Right lobe of liver (tissue), 4 donors: ENCODE data around the gene SNED1.

Experiments
- CTCF ChIP-seq, 4 donors: fragments of 200-600 bp in 3 of 4; fragments of 450-650 bp in 1 of 4; IDR thresholded peaks; one replicate each; pipeline versions ENCODE4 v1.5.1 to v1.8.0; 2016 to 2022; ENCODE audit warnings: antibody characterized with exemption in 4 of 4, mild to moderate bottlenecking in 2 of 4
- POLR2A ChIP-seq: fragments of 450-650 bp; IDR thresholded peaks from one replicate; pipeline ENCODE4 v1.6.1; 2017; ENCODE audit warnings: antibody characterized with exemption, mild to moderate bottlenecking
- donor health status: DM: no; HTN: no; CAD: no.
- donor health status: DM: no; HTN: no; CAD: no.
- donor health status: DM: no; HTN: yes; CAD: no.

- no peak for TF ChIP-seq POLR2A
- TF ChIP-seq CTCF (IDR thresholded peaks at IDR 0.05) = no peak
Measured at GRCh38 chr2:241034490-241035141, 36.2 kb downstream of the SNED1 start.
